ENCODE results near the gene NONO. TPM values are rescaled to one million over a fixed set of nuclear protein-coding genes. Genes with fewer than 3 reads are reported as not detected.

NONO gene
- 539 TPM for polyA plus RNA-seq (2013, experiment 1 of 2)
- 489 TPM for polyA plus RNA-seq (2013, experiment 2 of 2)

- Histone ChIP-seq H3K9me3 (ENCODE audit: control insufficient read depth, low read length) (no peaks in the 10 kb centered on the region), H3K4me3 (ENCODE audit: extremely low read depth, insufficient read depth, low read length, poor library complexity, severe bottlenecking) (peak within 1 kb of the TSS; percentile 57), H3K36me3 (ENCODE audit: control insufficient read depth, insufficient read depth, low read length) (peaks cover 17% of the 10 kb centered on the region), H3K27ac (ENCODE audit: low read depth, low read length, severe bottlenecking) (peak within 1 kb of the TSS; percentile 95), H3K4me1 (ENCODE audit: control insufficient read depth, insufficient read depth, low read length, poor library complexity, severe bottlenecking) (peaks cover 3% of the 10 kb centered on the region)
- 0% methylated on average over 3 to 9 of the region's 57 CpGs for WGBS, 2 experiments (ENCODE audit: insufficient coverage in 2 of 2)
These were observed at the start of gene NONO for GRCh38 chrX:71283403-71284143. Gene NONO (plus strand): TSS chrX:71283635. CDS start chrX:71290638, 7,003 bp downstream.

- H3K36me3 ChIP-seq (ENCODE audit: control insufficient read depth, insufficient read depth, low read length), result peaks cover 10% of the 10 kb centered on the region
- no peaks in the 10 kb centered on the region for H3K9me3 ChIP-seq (ENCODE audit: control insufficient read depth, low read length)
- H3K4me1 ChIP-seq (ENCODE audit: control insufficient read depth, insufficient read depth, low read length, poor library complexity, severe bottlenecking), result no peaks in the 10 kb centered on the region
- WGBS, 2 experiments (ENCODE audit: insufficient coverage in 2 of 2), result 69 to 100% methylated on average over 1 to 2 of the region's 3 CpGs
- H3K4me3 ChIP-seq (ENCODE audit: extremely low read depth, insufficient read depth, low read length, poor library complexity, severe bottlenecking), result no peak overlapping the region
- no peak overlapping the region for H3K27ac ChIP-seq (ENCODE audit: low read depth, low read length, severe bottlenecking)
These were observed 48.0 kb upstream of the NONO start for GRCh38 chrX:71235482-71235881.

GRCh38 chrX:71236836-71237235 lies 46.6 kb upstream of the NONO start:
- no peaks in the 10 kb centered on the region for H3K4me1 ChIP-seq (ENCODE audit: control insufficient read depth, insufficient read depth, low read length, poor library complexity, severe bottlenecking)
- H3K4me3 ChIP-seq (ENCODE audit: extremely low read depth, insufficient read depth, low read length, poor library complexity, severe bottlenecking), result no peak overlapping the region
- H3K9me3 ChIP-seq (ENCODE audit: control insufficient read depth, low read length), result no peaks in the 10 kb centered on the region
- no peak overlapping the region for H3K27ac ChIP-seq (ENCODE audit: low read depth, low read length, severe bottlenecking)
- peaks cover 23% of the 10 kb centered on the region for H3K36me3 ChIP-seq (ENCODE audit: control insufficient read depth, insufficient read depth, low read length)
- WGBS, 2 experiments (ENCODE audit: insufficient coverage in 2 of 2), result no CpG with 5 or more reads among the region's 1 CpG

GRCh38 chrX:71239781-71240180 lies 43.7 kb upstream of the NONO start:
- Histone ChIP-seq H3K4me3 (ENCODE audit: extremely low read depth, insufficient read depth, low read length, poor library complexity, severe bottlenecking) (no peak overlapping the region), H3K36me3 (ENCODE audit: control insufficient read depth, insufficient read depth, low read length) (peaks cover 52% of the 10 kb centered on the region), H3K9me3 (ENCODE audit: control insufficient read depth, low read length) (no peaks in the 10 kb centered on the region), H3K27ac (ENCODE audit: low read depth, low read length, severe bottlenecking) (no peak overlapping the region), H3K4me1 (ENCODE audit: control insufficient read depth, insufficient read depth, low read length, poor library complexity, severe bottlenecking) (no peaks in the 10 kb centered on the region)
- WGBS, 2 experiments (ENCODE audit: insufficient coverage in 2 of 2), result no CpG with 5 or more reads among the region's 3 CpGs

- WGBS, 2 experiments (ENCODE audit: insufficient coverage in 2 of 2), result no CpG with 5 or more reads among the region's 6 CpGs
- Histone ChIP-seq H3K4me3 (ENCODE audit: extremely low read depth, insufficient read depth, low read length, poor library complexity, severe bottlenecking) (no peak overlapping the region), H3K4me1 (ENCODE audit: control insufficient read depth, insufficient read depth, low read length, poor library complexity, severe bottlenecking) (no peaks in the 10 kb centered on the region), H3K27ac (ENCODE audit: low read depth, low read length, severe bottlenecking) (no peak overlapping the region), H3K36me3 (ENCODE audit: control insufficient read depth, insufficient read depth, low read length) (peaks cover 65% of the 10 kb centered on the region), H3K9me3 (ENCODE audit: control insufficient read depth, low read length) (no peaks in the 10 kb centered on the region)
These were observed 42.1 kb upstream of the NONO start for GRCh38 chrX:71241301-71241700.

- no peaks in the 10 kb centered on the region for H3K9me3 ChIP-seq (ENCODE audit: control insufficient read depth, low read length)
- WGBS, 2 experiments (ENCODE audit: insufficient coverage in 2 of 2), result 100% methylated on average over 3 of the region's 9 CpGs; no CpG with 5 or more reads in 1 of the 2 experiments
- peaks cover 87% of the 10 kb centered on the region for H3K36me3 ChIP-seq (ENCODE audit: control insufficient read depth, insufficient read depth, low read length)
- no peaks in the 10 kb centered on the region for H3K4me1 ChIP-seq (ENCODE audit: control insufficient read depth, insufficient read depth, low read length, poor library complexity, severe bottlenecking)
- H3K4me3 ChIP-seq (ENCODE audit: extremely low read depth, insufficient read depth, low read length, poor library complexity, severe bottlenecking), result no peak overlapping the region
- no peak overlapping the region for H3K27ac ChIP-seq (ENCODE audit: low read depth, low read length, severe bottlenecking)
These were observed 38.9 kb upstream of the NONO start for GRCh38 chrX:71244359-71245128.

GRCh38 chrX:71245159-71245558 lies 38.3 kb upstream of the NONO start:
- Histone ChIP-seq H3K4me3 (ENCODE audit: extremely low read depth, insufficient read depth, low read length, poor library complexity, severe bottlenecking) (no peak overlapping the region), H3K27ac (ENCODE audit: low read depth, low read length, severe bottlenecking) (no peak overlapping the region), H3K36me3 (ENCODE audit: control insufficient read depth, insufficient read depth, low read length) (peaks cover 86% of the 10 kb centered on the region), H3K9me3 (ENCODE audit: control insufficient read depth, low read length) (no peaks in the 10 kb centered on the region), H3K4me1 (ENCODE audit: control insufficient read depth, insufficient read depth, low read length, poor library complexity, severe bottlenecking) (no peaks in the 10 kb centered on the region)
- 83 to 100% methylated on average over 1 of the region's 2 CpGs for WGBS, 2 experiments (ENCODE audit: insufficient coverage in 2 of 2)

- Histone ChIP-seq H3K4me1 (ENCODE audit: control insufficient read depth, insufficient read depth, low read length, poor library complexity, severe bottlenecking) (peaks cover 15% of the 10 kb centered on the region), H3K9me3 (ENCODE audit: control insufficient read depth, low read length) (no peaks in the 10 kb centered on the region), H3K4me3 (ENCODE audit: extremely low read depth, insufficient read depth, low read length, poor library complexity, severe bottlenecking) (no peak overlapping the region), H3K36me3 (ENCODE audit: control insufficient read depth, insufficient read depth, low read length) (peaks cover 42% of the 10 kb centered on the region), H3K27ac (ENCODE audit: low read depth, low read length, severe bottlenecking) (no peak overlapping the region)
- 97% methylated on average over 5 of the region's 9 CpGs; no CpG with 5 or more reads in 1 of the 2 experiments for WGBS, 2 experiments (ENCODE audit: insufficient coverage in 2 of 2)
These were observed 32.6 kb upstream of the NONO start for GRCh38 chrX:71250841-71251240.

GRCh38 chrX:71251466-71251973 lies 31.9 kb upstream of the NONO start:
- no CpG with 5 or more reads among the region's 8 CpGs for WGBS, 2 experiments (ENCODE audit: insufficient coverage in 2 of 2)
- H3K4me3 ChIP-seq (ENCODE audit: extremely low read depth, insufficient read depth, low read length, poor library complexity, severe bottlenecking), result peak overlapping the region; percentile 60

GRCh38 chrX:71252221-71252620 lies 31.2 kb upstream of the NONO start:
- peak overlapping the region; percentile 60 for H3K4me3 ChIP-seq (ENCODE audit: extremely low read depth, insufficient read depth, low read length, poor library complexity, severe bottlenecking)

More at GRCh38 chrX:71251466-71251973, 31.9 kb upstream of the NONO start:
- peaks cover 18% of the 10 kb centered on the region for H3K4me1 ChIP-seq (ENCODE audit: control insufficient read depth, insufficient read depth, low read length, poor library complexity, severe bottlenecking)
- no peaks in the 10 kb centered on the region for H3K9me3 ChIP-seq (ENCODE audit: control insufficient read depth, low read length)
- peaks cover 38% of the 10 kb centered on the region for H3K36me3 ChIP-seq (ENCODE audit: control insufficient read depth, insufficient read depth, low read length)
- no peak overlapping the region for H3K27ac ChIP-seq (ENCODE audit: low read depth, low read length, severe bottlenecking)

More at GRCh38 chrX:71252221-71252620, 31.2 kb upstream of the NONO start:
- 14% methylated on average over 1 of the region's 2 CpGs; no CpG with 5 or more reads in 1 of the 2 experiments for WGBS, 2 experiments (ENCODE audit: insufficient coverage in 2 of 2)
- peaks cover 19% of the 10 kb centered on the region for H3K4me1 ChIP-seq (ENCODE audit: control insufficient read depth, insufficient read depth, low read length, poor library complexity, severe bottlenecking)
- no peak overlapping the region for H3K27ac ChIP-seq (ENCODE audit: low read depth, low read length, severe bottlenecking)
- no peaks in the 10 kb centered on the region for H3K9me3 ChIP-seq (ENCODE audit: control insufficient read depth, low read length)
- H3K36me3 ChIP-seq (ENCODE audit: control insufficient read depth, insufficient read depth, low read length), result peaks cover 36% of the 10 kb centered on the region

Measured in mesodermal cell (in vitro differentiated cells).